Heart left ventricle (tissue), 16 donors: ENCODE measurements around the gene RAI1. TPM values are rescaled to one million over a fixed set of nuclear protein-coding genes. Genes with fewer than 3 reads are reported as not detected.

Source experiments
- ATAC-seq, 4 donors: fragments of 200-7000 bp; cut with Tn5 transposase; one replicate each; pipeline ENCODE4 v1.9.1; 2020 to 2022; ENCODE audit warnings: moderate library complexity in 4 of 4, mild to moderate bottlenecking in 3 of 4, moderate number of reproducible peaks in 1 of 4
- DNase-seq, 5 donors: peaks; one replicate each; pipeline ENCODE4 v3.0.0-alpha.2; 2020
- H3K27ac ChIP-seq, 12 donors: fragments of 200-600 bp; sonication (generic) in 4 of 12; one replicate each; pipeline versions ENCODE4 v1.5.0 to v1.8.0; 2016 to 2022; ENCODE audit warnings: mild to moderate bottlenecking in 2 of 12
- H3K27me3 ChIP-seq, 9 donors: fragments of 200-600 bp; sonication (generic) in 2 of 9; one replicate each; pipeline versions ENCODE4 v1.5.1 to v1.8.0; 2016 to 2022; ENCODE audit warnings: mild to moderate bottlenecking in 3 of 9
- H3K36me3 ChIP-seq, 9 donors: fragments of 200-600 bp; sonication (generic) in 2 of 9; one replicate each; pipeline versions ENCODE4 v1.5.0 to v1.8.0; 2018 to 2022; ENCODE audit warnings: mild to moderate bottlenecking in 2 of 9
- H3K4me1 ChIP-seq, 12 donors: fragments of 200-600 bp; sonication (generic) in 4 of 12; one replicate each; pipeline versions ENCODE4 v1.5.0 to v1.8.0; 2016 to 2022; ENCODE audit warnings: mild to moderate bottlenecking in 3 of 12
- H3K4me3 ChIP-seq, 12 donors: fragments of 200-600 bp; sonication (generic) in 4 of 12; one replicate each; pipeline versions ENCODE4 v1.5.0 to v1.8.0; 2017 to 2022; ENCODE audit warnings: mild to moderate bottlenecking in 9 of 12, moderate library complexity in 4 of 12
- H3K9me3 ChIP-seq, 12 donors: fragments of 200-600 bp; sonication (generic) in 4 of 12; one replicate each; pipeline versions ENCODE4 v1.5.0 to v1.8.0; 2016 to 2022; ENCODE audit warnings: mild to moderate bottlenecking in 1 of 12
- POLR2A ChIP-seq, 2 donors: fragments of 450-650 bp; IDR thresholded peaks; one replicate each; pipeline ENCODE4 v1.6.1; 2017; ENCODE audit warnings: antibody characterized with exemption in 2 of 2, mild to moderate bottlenecking in 2 of 2, moderate library complexity in 2 of 2
- WGBS, 4 donors: extraction: QIAGEN DNeasy Blood & Tissue Kit in 2 of 4; methylation state at CpG; one replicate each; pipeline versions ENCODE4 v1.1.5 to v1.1.7; 2013 to 2018; 5-methylcytosine and 5-hydroxymethylcytosine counted together
- intact Hi-C, 10 donors: fragments of 100-400 bp; cut with DNase I; formaldehyde crosslinking; loops; one replicate each; pipeline versions ENCODE4 v1.11.1 to v1.14.2; 2022
- polyA plus RNA-seq, 2 donors: library from polyadenylated mRNA; stranded (reverse); fragments of 200-250 nt; gene quantifications; one replicate each; pipeline ENCODE4 v1.2.3, GENCODE V29; 2013
- total RNA-seq, 9 donors: library from RNA; depleted of rRNA in 2 of 9; stranded (reverse); fragments of >200 nt in 2 of 9; fragmentation: NEBNext Ultra II Directional in 3 of 9; extraction: Animal tissue kit (Norgen Biotek cat#: 25700) in 3 of 9; gene quantifications; one replicate each; pipeline versions ENCODE4 v1.1.0 to v1.2.4, GENCODE V29; 2016 to 2023
- TF ChIP-seq, protein P1 (sequence below), 12 donors: fragments of 200-600 bp; sonication (generic) in 4 of 12; IDR thresholded peaks; one replicate each; pipeline versions ENCODE4 v1.5.0 to v1.8.0; 2018 to 2022; ENCODE audit warnings: antibody characterized with exemption in 12 of 12, mild to moderate bottlenecking in 5 of 12
- donor health status: ischemic (EF 13 %, LVEDD 7.1; RV severe dilation, severe dysfunction).
- donor health status: healthy with polysubstance abuse.
- donor health status: DM: no; HTN: yes; CAD: no.
- donor health status: DM: no; HTN: no; CAD: no.
- donor health status: ischemic (EF 25% LVEDD 6.9; RV normal size, moderate dysfunction).
- donor health status: ischemic (EF 25% LVEDD 5.7; RV mildly dilated, moderate dysfunction).
- donor health status: healthy.
- donor health status: DM: yes; HTN: yes; CAD: no.
- donor health status: ischemic (EF 35%, LVEDD 5.7; RV mildly dilated, moderate dysfunction).
- donor health status: nonischemic (EF 11% LVEDD 7.7; RV severe dilation, severe dysfunction).
- donor health status: DM: yes; HTN: yes; CAD: no.
- donor health status: PGD.
- donor health status: ischemic (EF 29% LVEDD 5.4; RV normal size, mild dysfunction).
- donor health status: nonischemic (EF 23%, LVEDD 6.1; RV moderate dilation, normal function).

Gene RAI1
- total and polyA plus RNA-seq, 11 donors, result 15.1 to 37.2 (median 20.8) TPM

DNA sequence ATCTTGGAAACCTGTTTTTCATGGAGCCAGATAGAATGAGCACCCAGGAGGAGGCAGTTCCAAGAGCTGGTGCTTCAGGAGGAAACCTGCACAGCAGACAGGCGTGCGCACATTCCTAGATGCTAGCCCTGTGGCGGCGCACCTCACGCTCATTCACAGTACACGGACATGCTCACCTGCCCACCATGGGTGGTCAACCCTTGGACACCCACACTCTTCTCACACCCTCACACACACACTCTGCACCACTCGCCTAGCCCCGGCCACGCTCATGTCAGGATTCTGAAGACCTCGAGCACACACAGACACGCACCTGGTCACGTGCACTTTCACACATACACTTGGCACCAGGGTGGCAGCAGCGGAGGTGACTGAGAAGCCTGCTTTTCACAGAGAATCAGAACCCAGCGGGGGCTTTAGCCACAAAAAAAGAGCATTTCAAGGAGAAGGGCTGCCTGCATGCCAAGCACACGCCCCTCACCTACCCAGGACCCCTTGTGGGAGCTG is 28.6 kb downstream of the RAI1 start:
- Histone ChIP-seq H3K27ac (peak overlapping the region in 2 of 12 donors; percentile 83 to 88), H3K9me3 (no peaks in the 10 kb centered on the region), H3K4me1 (peaks cover 0 to 52% (median 37%) of the 10 kb centered on the region in 12 donors), H3K36me3 (no peaks in the 10 kb centered on the region), H3K27me3 (no peaks in the 10 kb centered on the region), H3K4me3 (no peak overlapping the region)
- DNase-seq, result no peak
- 80 to 85% (median 84%) methylated on average over 15 of the region's 15 CpGs for WGBS, 4 donors
- intact Hi-C loops, result no loop called here
- ATAC-seq, result no peak
- TF ChIP-seq POLR2A (IDR thresholded peaks at IDR 0.05), result no peak
- TF ChIP-seq, protein P1, sequence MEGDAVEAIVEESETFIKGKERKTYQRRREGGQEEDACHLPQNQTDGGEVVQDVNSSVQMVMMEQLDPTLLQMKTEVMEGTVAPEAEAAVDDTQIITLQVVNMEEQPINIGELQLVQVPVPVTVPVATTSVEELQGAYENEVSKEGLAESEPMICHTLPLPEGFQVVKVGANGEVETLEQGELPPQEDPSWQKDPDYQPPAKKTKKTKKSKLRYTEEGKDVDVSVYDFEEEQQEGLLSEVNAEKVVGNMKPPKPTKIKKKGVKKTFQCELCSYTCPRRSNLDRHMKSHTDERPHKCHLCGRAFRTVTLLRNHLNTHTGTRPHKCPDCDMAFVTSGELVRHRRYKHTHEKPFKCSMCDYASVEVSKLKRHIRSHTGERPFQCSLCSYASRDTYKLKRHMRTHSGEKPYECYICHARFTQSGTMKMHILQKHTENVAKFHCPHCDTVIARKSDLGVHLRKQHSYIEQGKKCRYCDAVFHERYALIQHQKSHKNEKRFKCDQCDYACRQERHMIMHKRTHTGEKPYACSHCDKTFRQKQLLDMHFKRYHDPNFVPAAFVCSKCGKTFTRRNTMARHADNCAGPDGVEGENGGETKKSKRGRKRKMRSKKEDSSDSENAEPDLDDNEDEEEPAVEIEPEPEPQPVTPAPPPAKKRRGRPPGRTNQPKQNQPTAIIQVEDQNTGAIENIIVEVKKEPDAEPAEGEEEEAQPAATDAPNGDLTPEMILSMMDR (IDR thresholded peaks at IDR 0.05), result no peak

DNA sequence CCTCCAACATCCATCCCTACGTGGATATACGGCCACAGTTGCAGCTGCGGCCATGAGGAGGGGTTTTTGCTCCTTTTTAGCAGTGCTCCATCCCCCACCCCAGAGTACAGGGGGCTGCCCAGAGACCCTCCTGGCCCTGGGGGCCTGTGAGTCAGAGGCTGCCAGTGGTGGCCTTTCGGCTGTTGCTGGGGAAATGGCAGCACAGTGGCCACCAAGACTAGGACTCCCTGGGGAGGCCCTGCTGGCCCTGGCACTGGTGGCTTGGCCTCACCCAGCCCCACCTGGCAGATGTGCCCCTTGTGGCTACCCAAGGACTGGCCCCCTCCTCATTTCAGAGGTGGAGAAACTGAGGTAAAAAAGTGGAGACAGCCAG is 29.1 kb downstream of the RAI1 start:
- Histone ChIP-seq H3K36me3 (no peaks in the 10 kb centered on the region), H3K9me3 (no peaks in the 10 kb centered on the region), H3K4me3 (no peak overlapping the region), H3K4me1 (peaks cover 0 to 55% (median 38%) of the 10 kb centered on the region in 12 donors), H3K27me3 (no peaks in the 10 kb centered on the region), H3K27ac (peak overlapping the region in 2 of 12 donors; percentile 83 to 88)
- intact Hi-C loops, result no loop called here
- ATAC-seq (no peak), DNase-seq (no peak)
- 89 to 98% (median 95%) methylated on average over 4 of the region's 4 CpGs for WGBS, 4 donors
- no peak for TF ChIP-seq POLR2A (IDR thresholded peaks at IDR 0.05)
- TF ChIP-seq, protein P1 (IDR thresholded peaks at IDR 0.05), result no peak

DNA sequence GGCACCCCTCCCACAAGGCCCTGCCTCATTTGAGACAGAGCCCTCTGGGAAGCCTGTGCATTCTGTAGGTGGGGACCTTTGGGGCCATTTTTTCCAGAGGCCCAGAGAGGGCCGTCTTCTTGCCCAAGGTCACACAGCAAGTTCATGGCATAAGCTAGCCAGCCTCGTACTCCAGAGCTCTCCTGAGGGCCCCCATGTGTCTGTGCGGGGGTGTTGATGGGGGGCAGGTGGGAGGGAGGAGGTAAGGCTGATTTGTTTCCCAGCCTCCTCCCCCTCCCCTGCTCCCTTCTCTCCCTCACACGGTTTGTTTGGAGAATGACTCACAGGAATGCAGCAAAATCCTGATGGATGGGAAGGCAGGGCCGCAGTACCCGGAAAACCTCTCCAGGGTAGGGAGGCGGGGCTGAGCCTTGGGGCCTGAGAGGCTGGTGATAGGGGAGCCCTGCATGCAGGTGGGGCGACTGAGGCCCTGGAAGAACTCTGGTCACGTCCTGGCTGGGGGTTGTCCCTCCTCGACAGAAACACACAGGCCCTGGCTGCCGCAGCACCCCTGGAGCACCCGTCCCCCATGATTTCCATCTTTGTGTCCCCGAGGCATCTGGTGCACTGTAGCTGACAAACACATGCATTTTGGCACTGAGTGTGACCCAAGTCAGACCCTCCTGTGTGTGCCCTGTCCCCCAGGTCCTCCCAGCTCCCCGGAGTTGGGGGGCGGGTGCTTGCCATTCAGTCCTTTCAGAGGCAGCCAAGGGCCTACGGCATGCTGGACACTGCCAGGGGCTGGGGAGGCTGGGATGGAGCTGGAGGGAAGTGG is 29.7 kb downstream of the RAI1 start:
- TF ChIP-seq, protein P1 (IDR thresholded peaks at IDR 0.05), result no peak
- no peak for TF ChIP-seq POLR2A (IDR thresholded peaks at IDR 0.05)
- Histone ChIP-seq H3K4me1 (peaks cover 0 to 58% (median 38%) of the 10 kb centered on the region in 12 donors), H3K36me3 (no peaks in the 10 kb centered on the region), H3K27me3 (no peaks in the 10 kb centered on the region), H3K4me3 (no peak overlapping the region), H3K9me3 (no peaks in the 10 kb centered on the region), H3K27ac (peak overlapping the region in 8 of 12 donors; percentile 7 to 88 (median 20))
- ATAC-seq (peak in 2 of 4 donors; percentile 23 to 37), DNase-seq (no peak)
- intact Hi-C loops, result no loop called here
- WGBS, 4 donors, result 46 to 71% (median 65%) methylated on average over 8 to 16 of the region's 16 CpGs

DNA sequence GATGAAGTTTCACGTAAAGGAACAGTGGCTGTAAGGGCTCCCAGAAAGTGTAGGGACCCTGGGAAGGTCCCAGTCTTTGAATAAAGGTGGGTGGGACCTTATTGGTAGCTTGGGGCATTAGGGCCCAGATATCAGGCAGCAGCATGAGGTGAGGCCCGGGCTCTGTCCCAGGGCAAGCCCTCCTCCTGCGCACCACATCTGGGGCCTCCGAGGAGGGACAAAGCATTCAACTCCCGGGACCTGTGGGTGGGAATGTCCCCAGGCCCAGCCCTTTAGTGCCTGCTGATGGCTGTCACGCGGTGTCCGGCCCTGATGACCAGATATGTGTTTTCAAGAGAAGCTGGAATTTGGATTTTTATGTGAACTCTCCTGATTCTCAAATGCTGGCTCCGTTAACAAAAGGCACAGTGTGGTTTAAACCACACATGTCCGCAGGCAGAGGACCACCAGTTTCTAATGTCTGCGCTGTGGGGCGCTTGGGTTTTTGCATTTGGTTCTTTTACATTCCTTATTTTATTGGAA is 30.4 kb downstream of the RAI1 start:
- H3K4me1 ChIP-seq, result peaks cover 0 to 58% (median 38%) of the 10 kb centered on the region in 12 donors
- peak overlapping the region in 7 of 12 donors; percentile 7 to 88 (median 32) for H3K27ac ChIP-seq
- 58 to 70% (median 62%) methylated on average over 11 to 12 of the region's 12 CpGs for WGBS, 4 donors
- DNase-seq (no peak), ATAC-seq (no peak)
- TF ChIP-seq POLR2A (IDR thresholded peaks at IDR 0.05), result no peak
- TF ChIP-seq, protein P1 (IDR thresholded peaks at IDR 0.05), result no peak
- no peak overlapping the region for H3K4me3 ChIP-seq
- H3K36me3 ChIP-seq, result no peaks in the 10 kb centered on the region
- no peaks in the 10 kb centered on the region for H3K9me3 ChIP-seq
- intact Hi-C loops, result loop anchor here in 1 of 10 donors (2.0 kb wide), 1 partner anchor 15 kb away; no protein-coding TSS in a partner anchor
- H3K27me3 ChIP-seq, result no peaks in the 10 kb centered on the region
